Naive thymus-derived CD8-positive, alpha-beta T cell (primary cell): Measurements from ENCODE around the gene SLC6A6. TPM values are rescaled to one million over a fixed set of nuclear protein-coding genes. Genes with fewer than 3 reads are reported as not detected.

ENCODE experiments used
- ATAC-seq, 2 donors: fragments of 150-1000 bp; cut with Tn5 transposase in 1 of 2; sonication (Bioruptor Pico), chemical (Tn5 transposase) in 1 of 2; 1 replicate in 1 of 2; 2 replicates in 1 of 2; pipeline ENCODE4 v1.10.0; 2021; ENCODE audit warnings: mild to moderate bottlenecking in 2 of 2, moderate library complexity in 2 of 2
- POLR2A ChIA-PET: fragments of 350-600 bp; sonication (Branson Sonifier 250); formaldehyde crosslinking; loops from one replicate; lab custom pipeline; 2021; ENCODE audit warnings: antibody characterized with exemption; lab: Charles Lee
- DNase-seq, 10 donors: peaks; one replicate each; pipeline versions ENCODE4 v3.0.0 to v3.0.0-alpha.2; 2020 to 2022
- H3K27ac Mint-ChIP-seq, 10 donors: one replicate each; pipeline ENCODE4 v1.8.0; 2020 to 2022; ENCODE audit warnings: mild to moderate bottlenecking in 10 of 10, mixed read lengths in 10 of 10, moderate library complexity in 4 of 10, inconsistent platforms in 1 of 10
- H3K27me3 Mint-ChIP-seq, 5 donors: one replicate each; pipeline ENCODE4 v1.8.0; 2021 to 2022; ENCODE audit warnings: mixed read lengths in 5 of 5
- H3K36me3 Mint-ChIP-seq, 3 donors: one replicate each; pipeline ENCODE4 v1.8.0; 2020 to 2022; ENCODE audit warnings: mixed read lengths in 3 of 3, mild to moderate bottlenecking in 2 of 3, inconsistent platforms in 1 of 3
- H3K4me1 Mint-ChIP-seq, 4 donors: one replicate each; pipeline ENCODE4 v1.8.0; 2021 to 2022; ENCODE audit warnings: mixed read lengths in 4 of 4
- H3K4me3 Mint-ChIP-seq, 10 donors: one replicate each; pipeline ENCODE4 v1.8.0; 2020 to 2022; ENCODE audit warnings: mild to moderate bottlenecking in 10 of 10, mixed read lengths in 10 of 10, moderate library complexity in 6 of 10, inconsistent platforms in 1 of 10
- H3K9me3 Mint-ChIP-seq, 9 donors: one replicate each; pipeline ENCODE4 v1.8.0; 2020 to 2022; ENCODE audit warnings: mixed read lengths in 9 of 9, mild to moderate bottlenecking in 3 of 9, inconsistent platforms in 1 of 9, moderate library complexity in 1 of 9
- polyA plus RNA-seq, 3 donors: library from polyadenylated mRNA; unstranded; fragments of 300-500 nt; fragmentation: Illumina TruSeq; gene quantifications; one replicate each; pipeline ENCODE4 v1.2.3, GENCODE V29; 2021
- total RNA-seq, 8 experiments: library from RNA in 2 of 8; stranded (reverse) in 2 of 8; gene quantifications; one replicate each; pipeline ENCODE4 v1.2.3 and lab custom pipeline; 2021 to 2026

The SLC6A6 gene
- total and polyA plus RNA-seq, 5 experiments from 2014 or later, result 2.1 to 43.7 (median 5.0) TPM

DNA sequence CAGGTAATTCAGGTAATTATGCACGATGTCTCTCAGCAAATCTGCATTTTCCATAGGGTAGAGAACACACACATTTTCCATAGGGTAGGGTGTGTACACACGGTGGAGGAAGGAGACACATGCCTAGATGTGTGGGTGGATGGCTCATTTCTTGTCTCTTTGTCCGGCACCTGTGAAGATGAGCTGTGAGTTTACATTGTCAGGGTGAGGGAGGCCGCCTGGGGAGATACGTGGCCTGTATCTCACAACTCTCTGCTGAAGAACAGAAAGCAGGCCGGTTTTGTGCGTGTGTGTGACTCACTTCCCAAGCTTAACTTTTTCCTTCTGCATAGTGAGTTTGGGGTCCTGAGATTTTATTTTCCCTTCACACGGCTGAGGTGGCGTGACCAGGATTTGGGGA, 60.3 kb downstream of the SLC6A6 start:
- H3K27ac Mint-ChIP-seq, result peak overlapping the region in 2 of 10 donors; percentile 1 to 31

DNA sequence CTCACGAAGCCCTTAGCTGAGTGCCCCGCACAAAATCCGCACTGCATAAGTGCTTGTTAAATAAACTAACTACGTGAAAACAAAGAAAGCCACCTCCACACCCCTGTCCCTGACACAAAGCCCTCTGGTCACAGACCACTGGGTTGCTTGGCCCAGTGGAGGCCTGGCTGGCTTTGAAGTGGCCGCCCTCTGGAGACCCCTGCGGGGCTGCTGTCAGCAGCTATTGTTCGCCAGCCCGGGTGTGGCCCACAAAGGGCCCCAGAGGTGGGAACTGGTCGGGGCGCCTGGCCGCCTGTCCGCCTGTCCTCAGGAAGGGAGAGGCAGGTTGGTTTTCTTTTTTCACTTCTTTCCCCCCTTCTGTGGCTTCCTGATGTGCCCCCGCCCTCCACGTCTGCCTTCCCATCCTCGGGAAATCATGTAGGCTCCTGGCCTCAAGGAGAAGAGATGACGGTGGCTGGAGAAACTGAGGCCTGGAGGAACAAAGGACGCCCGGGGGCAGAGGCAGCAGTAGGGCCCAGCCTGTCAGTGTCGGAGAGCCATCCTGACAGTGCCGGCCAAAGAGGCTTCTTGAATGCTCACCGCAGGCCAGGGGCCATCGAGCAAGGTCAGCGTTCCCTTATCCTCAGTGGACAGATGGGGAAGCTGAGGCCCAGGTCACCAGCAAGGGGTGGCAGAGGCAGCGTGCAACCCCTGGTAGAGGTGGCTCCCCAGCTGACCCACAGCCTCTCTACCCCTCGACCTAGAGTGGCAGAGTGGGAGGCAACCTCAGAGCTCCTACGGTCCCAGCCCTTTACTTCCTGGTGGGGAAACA, 61.1 kb downstream of the SLC6A6 start:
- peaks cover 0 to 29% (median 2%) of the 10 kb centered on the region in 3 donors for H3K36me3 Mint-ChIP-seq
- no peak for ATAC-seq
- H3K4me3 Mint-ChIP-seq, result no peak overlapping the region
- DNase-seq, result no peak
- H3K9me3 Mint-ChIP-seq, result no peaks in the 10 kb centered on the region
- POLR2A ChIA-PET, result interaction anchor here (0.9 kb wide), 1 partner anchor 61 kb away, joined by 3 read pairs; the partner anchor contains the start of gene SLC6A6
- H3K27me3 Mint-ChIP-seq, result no peaks in the 10 kb centered on the region
- peaks cover 0 to 6% (median 2%) of the 10 kb centered on the region in 4 donors for H3K4me1 Mint-ChIP-seq
- H3K27ac Mint-ChIP-seq, result no peak overlapping the region

More for the DNA sequence above, 60.3 kb downstream of the SLC6A6 start:
- Mint-ChIP-seq H3K4me1 (peaks cover 0 to 4% (median under 1%) of the 10 kb centered on the region in 4 donors), H3K9me3 (no peaks in the 10 kb centered on the region), H3K4me3 (no peak overlapping the region), H3K27me3 (no peaks in the 10 kb centered on the region), H3K36me3 (peaks cover 0 to 27% (median 2%) of the 10 kb centered on the region in 3 donors)
- DNase-seq (no peak), ATAC-seq (no peak)
- POLR2A ChIA-PET, result interaction anchor here (0.9 kb wide), 1 partner anchor 60 kb away, joined by 3 read pairs; the partner anchor contains the start of gene SLC6A6

DNA sequence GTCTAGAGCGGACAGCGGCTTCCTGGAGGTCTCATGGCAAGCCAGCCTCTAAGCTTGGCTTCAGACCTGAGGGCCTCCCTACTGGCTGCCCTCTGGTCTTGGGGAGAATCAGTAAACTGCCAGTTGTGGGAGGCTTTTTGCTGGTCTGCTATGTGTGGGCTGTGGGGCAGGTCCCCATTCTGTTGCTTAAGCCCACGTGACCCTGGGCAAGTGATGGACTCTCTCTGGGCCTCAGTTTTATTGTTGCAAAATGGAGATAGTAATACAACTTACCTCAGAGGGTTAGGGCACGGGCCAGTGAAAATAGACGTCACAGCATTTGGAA, 61.7 kb downstream of the SLC6A6 start:
- Mint-ChIP-seq H3K9me3 (no peaks in the 10 kb centered on the region), H3K27me3 (no peaks in the 10 kb centered on the region), H3K4me3 (no peak overlapping the region), H3K36me3 (peaks cover 0 to 27% (median 2%) of the 10 kb centered on the region in 3 donors), H3K27ac (no peak overlapping the region), H3K4me1 (peaks cover 0 to 6% (median 2%) of the 10 kb centered on the region in 4 donors)
- POLR2A ChIA-PET, result no interaction called here
- DNase-seq (no peak), ATAC-seq (no peak)

DNA sequence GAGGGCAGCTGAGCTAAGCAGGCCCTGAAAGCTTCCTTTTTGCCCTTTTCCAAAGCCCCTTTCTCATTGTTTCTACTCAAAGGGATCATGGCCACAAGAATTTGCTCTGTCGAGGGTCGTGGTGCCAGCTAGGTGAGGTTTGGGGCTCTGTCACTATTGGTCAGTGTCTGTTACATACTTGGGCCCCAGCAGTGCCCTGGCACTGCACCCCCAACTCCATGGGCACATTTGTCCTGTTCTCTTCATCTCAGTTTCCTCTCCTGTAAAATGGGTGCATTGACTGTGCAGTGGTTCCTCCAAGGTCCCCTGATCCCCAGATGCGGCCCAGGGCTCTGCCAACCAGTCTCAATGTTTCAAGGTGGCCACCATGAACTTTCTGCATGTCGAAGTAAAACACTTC, 62.1 kb downstream of the SLC6A6 start:
- Mint-ChIP-seq H3K4me1 (peaks cover 0 to 6% (median 2%) of the 10 kb centered on the region in 4 donors), H3K27ac (no peak overlapping the region), H3K27me3 (no peaks in the 10 kb centered on the region), H3K36me3 (peaks cover 0 to 28% (median 2%) of the 10 kb centered on the region in 3 donors), H3K4me3 (no peak overlapping the region), H3K9me3 (no peaks in the 10 kb centered on the region)
- DNase-seq (no peak), ATAC-seq (no peak)
- POLR2A ChIA-PET, result no interaction called here

GRCh38 chr3:14465425-14465824, 63.0 kb downstream of the SLC6A6 start:
- DNase-seq (no peak), ATAC-seq (no peak)
- Mint-ChIP-seq H3K4me1 (peaks cover 0 to 4% (median under 1%) of the 10 kb centered on the region in 4 donors), H3K36me3 (peaks cover 0 to 28% (median under 1%) of the 10 kb centered on the region in 3 donors), H3K27ac (no peak overlapping the region), H3K9me3 (no peaks in the 10 kb centered on the region), H3K27me3 (no peaks in the 10 kb centered on the region), H3K4me3 (no peak overlapping the region)
- POLR2A ChIA-PET, result interaction anchor here (1.1 kb wide), 1 partner anchor 569 kb away, joined by 3 read pairs; no protein-coding TSS in a partner anchor

- no peaks in the 10 kb centered on the region for H3K9me3 Mint-ChIP-seq
- no peak for DNase-seq
- H3K4me3 Mint-ChIP-seq, result no peak overlapping the region
- H3K4me1 Mint-ChIP-seq, result peaks cover 0 to 4% (median under 1%) of the 10 kb centered on the region in 4 donors
- H3K27me3 Mint-ChIP-seq, result no peaks in the 10 kb centered on the region
- peak overlapping the region in 1 of 10 donors; percentile 62 for H3K27ac Mint-ChIP-seq
- peaks cover 0 to 33% (median 0%) of the 10 kb centered on the region in 3 donors for H3K36me3 Mint-ChIP-seq
- no peak for ATAC-seq
- POLR2A ChIA-PET, result no interaction called here
Observed at GRCh38 chr3:14466179-14466903, 63.9 kb downstream of the SLC6A6 start.

- peak; percentile 61 to 68 for ATAC-seq
- no peaks in the 10 kb centered on the region for H3K9me3 Mint-ChIP-seq
- no peaks in the 10 kb centered on the region for H3K27me3 Mint-ChIP-seq
- H3K4me1 Mint-ChIP-seq, result peaks cover 0 to 4% (median under 1%) of the 10 kb centered on the region in 4 donors
- POLR2A ChIA-PET, result interaction anchor here (0.7 to 1.2 kb wide), 2 partner anchors 66 to 572 kb away, joined by 3 to 7 read pairs; partner anchors contain the start of gene SLC6A6
- H3K27ac Mint-ChIP-seq, result peak overlapping the region in 4 of 10 donors; percentile 35 to 82 (median 48)
- H3K4me3 Mint-ChIP-seq, result no peak overlapping the region
- H3K36me3 Mint-ChIP-seq, result peaks cover 0 to 35% (median 0%) of the 10 kb centered on the region in 3 donors
- DNase-seq, result peak; percentile 11 to 74 (median 46)
Observed at GRCh38 chr3:14467814-14468620, 65.6 kb downstream of the SLC6A6 start.

GRCh38 chr3:14468621-14468981, 66.2 kb downstream of the SLC6A6 start:
- H3K27ac Mint-ChIP-seq, result peak overlapping the region in 1 of 10 donors; percentile 82
- no peak overlapping the region for H3K4me3 Mint-ChIP-seq
- H3K27me3 Mint-ChIP-seq, result no peaks in the 10 kb centered on the region
- H3K36me3 Mint-ChIP-seq, result peaks cover 0 to 38% (median 2%) of the 10 kb centered on the region in 3 donors
- H3K4me1 Mint-ChIP-seq, result peaks cover 0 to 5% (median under 1%) of the 10 kb centered on the region in 4 donors
- ATAC-seq, result no peak
- POLR2A ChIA-PET, result interaction anchor here (0.7 kb wide), 1 partner anchor 572 kb away, joined by 3 read pairs; no protein-coding TSS in a partner anchor
- DNase-seq, result no peak
- no peaks in the 10 kb centered on the region for H3K9me3 Mint-ChIP-seq

DNA sequence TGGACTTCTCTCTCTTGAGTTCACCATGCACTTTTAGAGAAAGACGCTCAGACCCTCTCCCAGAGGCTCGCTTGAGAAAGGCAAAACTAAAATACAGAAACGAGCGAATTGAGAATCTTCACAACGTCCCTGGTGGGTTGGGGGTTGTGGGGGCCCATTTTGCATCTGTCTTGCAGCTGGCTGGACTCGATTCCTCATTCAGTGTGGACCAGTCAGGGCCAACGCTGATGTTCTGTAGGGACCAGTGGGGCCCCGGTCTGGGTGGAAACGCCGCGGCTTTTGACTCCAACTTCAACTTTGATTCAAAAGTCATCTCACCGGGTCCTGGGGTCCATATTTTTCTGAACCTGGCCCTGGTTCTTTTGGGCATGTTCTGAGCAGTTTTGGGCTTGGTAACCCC, 68.1 kb downstream of the SLC6A6 start:
- no peak overlapping the region for H3K27ac Mint-ChIP-seq
- ATAC-seq (no peak), DNase-seq (no peak)
- peaks cover 0 to 48% (median 4%) of the 10 kb centered on the region in 3 donors for H3K36me3 Mint-ChIP-seq
- H3K4me1 Mint-ChIP-seq, result peaks cover 0 to 5% (median under 1%) of the 10 kb centered on the region in 4 donors
- no peaks in the 10 kb centered on the region for H3K9me3 Mint-ChIP-seq
- H3K4me3 Mint-ChIP-seq, result no peak overlapping the region
- POLR2A ChIA-PET, result no interaction called here
- no peaks in the 10 kb centered on the region for H3K27me3 Mint-ChIP-seq

DNA sequence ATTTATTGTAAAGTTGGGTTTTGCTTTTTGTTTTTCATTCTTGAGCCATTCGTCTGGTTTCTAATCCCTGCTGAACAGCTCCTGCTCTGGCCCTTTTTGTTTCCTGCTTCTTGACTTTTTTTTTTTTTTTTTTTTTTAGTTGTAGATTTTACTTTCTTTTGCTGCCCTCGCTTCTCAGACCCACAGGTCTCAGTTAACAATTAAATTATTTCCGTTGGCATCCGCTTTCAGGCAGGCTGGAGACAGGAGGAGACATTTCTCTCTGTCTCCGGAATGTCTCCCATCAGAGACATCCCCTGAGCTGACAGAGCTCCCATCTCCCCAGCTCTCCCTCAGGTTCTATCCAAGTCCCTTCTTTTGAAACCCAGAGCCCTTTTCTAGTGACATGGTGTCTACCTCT, 68.6 kb downstream of the SLC6A6 start:
- no peaks in the 10 kb centered on the region for H3K27me3 Mint-ChIP-seq
- ATAC-seq, result no peak
- POLR2A ChIA-PET, result no interaction called here
- peaks cover 0 to 53% (median 4%) of the 10 kb centered on the region in 3 donors for H3K36me3 Mint-ChIP-seq
- DNase-seq, result no peak
- H3K27ac Mint-ChIP-seq, result no peak overlapping the region
- H3K9me3 Mint-ChIP-seq, result no peaks in the 10 kb centered on the region
- no peak overlapping the region for H3K4me3 Mint-ChIP-seq
- H3K4me1 Mint-ChIP-seq, result peaks cover 0 to 5% (median under 1%) of the 10 kb centered on the region in 4 donors

GRCh38 chr3:14471690-14472089, 69.3 kb downstream of the SLC6A6 start:
- H3K9me3 Mint-ChIP-seq, result no peaks in the 10 kb centered on the region
- ATAC-seq (no peak), DNase-seq (no peak)
- H3K4me1 Mint-ChIP-seq, result peaks cover 0 to 5% (median under 1%) of the 10 kb centered on the region in 4 donors
- H3K36me3 Mint-ChIP-seq, result peaks cover 0 to 59% (median 4%) of the 10 kb centered on the region in 3 donors
- no peaks in the 10 kb centered on the region for H3K27me3 Mint-ChIP-seq
- H3K27ac Mint-ChIP-seq, result no peak overlapping the region
- POLR2A ChIA-PET, result no interaction called here
- no peak overlapping the region for H3K4me3 Mint-ChIP-seq
